Gastroesophageal sphincter (tissue), 3 donors: ENCODE results near the gene TMCO4.

ENCODE experiments used
- CTCF ChIP-seq, 4 experiments: fragments of 200-600 bp in 2 of 4; fragments of 450-650 bp in 2 of 4; sonication (generic) in 1 of 4; IDR thresholded peaks; one replicate each; pipeline ENCODE4 v1.5.1; 2017 to 2019; ENCODE audit warnings: antibody characterized with exemption in 4 of 4, mild to moderate bottlenecking in 2 of 4, moderate library complexity in 2 of 4
- POLR2A ChIP-seq, 2 donors: fragments of 450-650 bp; IDR thresholded peaks; one replicate each; pipeline ENCODE4 v1.6.1; 2017; ENCODE audit warnings: antibody characterized with exemption in 2 of 2, mild to moderate bottlenecking in 2 of 2, moderate library complexity in 1 of 2
- POLR2AphosphoS5 ChIP-seq: sonication (generic); formaldehyde crosslinking; IDR thresholded peaks from one replicate; pipeline ENCODE4 v1.6.1; 2017; ENCODE audit warnings: antibody characterized with exemption

- TF ChIP-seq POLR2A (IDR thresholded peaks at IDR 0.05) (no peak), CTCF (IDR thresholded peaks at IDR 0.05) (no peak), POLR2AphosphoS5 (no peak)
Measured at GRCh38 chr1:19665186-19665495, 134.6 kb downstream of the TMCO4 start.
